ENCODE data around the gene KIF23. TPM values are rescaled to one million over a fixed set of nuclear protein-coding genes. Genes with fewer than 3 reads are reported as not detected.

Gene KIF23
- total RNA-seq, 1 experiment from 2014 or later: 100 TPM

GRCh38 chr15:69465253-69465652 is 51.1 kb downstream of the KIF23 start:
- no TSS peak for BruUV-seq (replicated peaks)
- H3K27me3 ChIP-seq (ENCODE audit: insufficient read depth, low read depth): no peaks in the 10 kb centered on the region
- CTCF ChIA-PET: interaction anchor here (0.5 kb wide), 1 partner anchor 57 kb away, joined by 8 read pairs; no protein-coding TSS in a partner anchor
- H3K36me3 ChIP-seq (ENCODE audit: low read depth): no peaks in the 10 kb centered on the region
- H4K20me1 ChIP-seq (ENCODE audit: insufficient read depth): no peaks in the 10 kb centered on the region
- intact Hi-C loops (cut with micrococcal nuclease; ENCODE audit: unreplicated experiment): loop anchor here (5.0 kb wide), 1 partner anchor 1177 kb away; no protein-coding TSS in a partner anchor
- no peak for DNase-seq
- no peaks in the 10 kb centered on the region for H3K9me3 ChIP-seq (ENCODE audit: insufficient read depth, low read depth)
- POLR2A ChIA-PET (ENCODE audit: unreplicated experiment): interaction anchor here (0.6 to 0.7 kb wide), 2 partner anchors 310 to 421 kb away, joined by 8 to 9 read pairs; no protein-coding TSS in a partner anchor
- peaks cover 59% of the 10 kb centered on the region for H3K4me1 ChIP-seq (replicated peaks; ENCODE audit: insufficient read depth)
- H3K4me3 ChIP-seq: no peak overlapping the region
- no peak overlapping the region for H3K27ac ChIP-seq
- peaks cover 27% of the 10 kb centered on the region for H3F3A ChIP-seq (ENCODE audit: insufficient read depth, low read depth)
- TF ChIP-seq EZH2 (IDR thresholded peaks at IDR 0.05; ENCODE audit: low read depth): no peak
- no peak for TF ChIP-seq CTCF (conservative IDR thresholded peaks at IDR 0.05)
- no peak overlapping the region for H2AFZ ChIP-seq
- no peak overlapping the region for H3K4me2 ChIP-seq
- H3K9me2 ChIP-seq (ENCODE audit: insufficient read depth): no peaks in the 10 kb centered on the region
- 0 out of 2 replicates have a peak, but pooled peaks cover 3% of the 10 kb centered on the region for H3K79me2 ChIP-seq (ENCODE audit: low read depth)

GRCh38 chr15:69466733-69467132 is 52.6 kb downstream of the KIF23 start:
- Histone ChIP-seq H3K9me2 (ENCODE audit: insufficient read depth) (no peaks in the 10 kb centered on the region), H3K4me3 (no peak overlapping the region), H3K36me3 (ENCODE audit: low read depth) (no peaks in the 10 kb centered on the region), H2AFZ (no peak overlapping the region), H3K27ac (peak overlapping the region; percentile 58), H3K79me2 (ENCODE audit: low read depth) (0 out of 2 replicates have a peak, but pooled peaks cover 2% of the 10 kb centered on the region), H3F3A (ENCODE audit: insufficient read depth, low read depth) (peaks cover 22% of the 10 kb centered on the region), H3K4me2 (peak overlapping the region; percentile 65; the same call in 1 of the 2 replicates), H4K20me1 (ENCODE audit: insufficient read depth) (no peaks in the 10 kb centered on the region), H3K9me3 (ENCODE audit: insufficient read depth, low read depth) (no peaks in the 10 kb centered on the region), H3K27me3 (ENCODE audit: insufficient read depth, low read depth) (no peaks in the 10 kb centered on the region), H3K4me1 (replicated peaks; ENCODE audit: insufficient read depth) (peaks cover 59% of the 10 kb centered on the region)
- intact Hi-C loops (cut with micrococcal nuclease; ENCODE audit: unreplicated experiment): loop anchor here (5.0 kb wide), 1 partner anchor 1176 kb away; no protein-coding TSS in a partner anchor
- TF ChIP-seq EZH2 (IDR thresholded peaks at IDR 0.05; ENCODE audit: low read depth) (no peak), CTCF (conservative IDR thresholded peaks at IDR 0.05) (no peak)
- DNase-seq: no peak
- ChIA-PET POLR2A (ENCODE audit: unreplicated experiment) (no interaction called here), CTCF (no interaction called here)
- BruUV-seq (replicated peaks): no TSS peak

- TF ChIP-seq EZH2 (IDR thresholded peaks at IDR 0.05; ENCODE audit: low read depth) (no peak), CTCF (conservative IDR thresholded peaks at IDR 0.05) (no peak)
- Histone ChIP-seq H3K79me2 (ENCODE audit: low read depth) (no peaks in the 10 kb centered on the region), H3K27ac (peak overlapping the region; percentile 80), H3K9me3 (ENCODE audit: insufficient read depth, low read depth) (no peaks in the 10 kb centered on the region), H3K4me1 (replicated peaks; ENCODE audit: insufficient read depth) (peaks cover 59% of the 10 kb centered on the region), H3K27me3 (ENCODE audit: insufficient read depth, low read depth) (no peaks in the 10 kb centered on the region), H3K4me3 (no peak overlapping the region), H3K4me2 (peak overlapping the region; percentile 62), H3K36me3 (ENCODE audit: low read depth) (no peaks in the 10 kb centered on the region), H4K20me1 (ENCODE audit: insufficient read depth) (no peaks in the 10 kb centered on the region), H3F3A (ENCODE audit: insufficient read depth, low read depth) (peaks cover 22% of the 10 kb centered on the region), H3K9me2 (ENCODE audit: insufficient read depth) (no peaks in the 10 kb centered on the region), H2AFZ (no peak overlapping the region)
- BruUV-seq (replicated peaks): no TSS peak
- intact Hi-C loops (cut with micrococcal nuclease; ENCODE audit: unreplicated experiment): loop anchor here (5.0 kb wide), 1 partner anchor 1175 kb away; no protein-coding TSS in a partner anchor
- peak in 1 of 2 experiments; percentile 71 for DNase-seq
- ChIA-PET CTCF (no interaction called here), POLR2A (ENCODE audit: unreplicated experiment) (interaction anchor here (0.7 kb wide), 1 partner anchor 427 kb away, joined by 5 read pairs; no protein-coding TSS in a partner anchor)
Observed at GRCh38 chr15:69467636-69468035, 53.5 kb downstream of the KIF23 start.
